IMR-90 (cell line): Measurements from ENCODE around the gene TDRD3. TPM values are rescaled to one million over a fixed set of nuclear protein-coding genes. Genes with fewer than 3 reads are reported as not detected.
"Not testable (repeated sequence)": the region's sequence is repeated elsewhere in the genome, so short reads cannot be mapped to it uniquely, and the experiment has no call there.

Source experiments
- ATAC-seq: fragments of 200-7000 bp; cut with Tn5 transposase; 2 replicates; pipeline ENCODE4 v1.9.1; 2020; ENCODE audit warnings: low read depth, mild to moderate bottlenecking, moderate library complexity
- BruUV-seq: library from RNA; stranded (reverse); fragments of 400-500 nt; replicated peaks from 2 replicates; lab custom pipeline; 2021; lab: Mats Ljungman, UMichigan
- CTCF ChIA-PET: fragments of 300-600 bp; formaldehyde crosslinking; extraction: SDS; loops from one replicate; lab custom pipeline; 2021; ENCODE audit warnings: antibody characterized with exemption; lab: Yijun Ruan, JAX
- POLR2A ChIA-PET: fragments of 300-600 bp; sonication (Branson Sonifier 250); formaldehyde crosslinking; loops from one replicate; lab custom pipeline; 2022; ENCODE audit warnings: antibody characterized with exemption; ENCODE audit not compliant: unreplicated experiment; lab: Charles Lee
- DNase-seq: peaks from one replicate; pipeline ENCODE4 v3.0.0; 2013
- H2AFZ ChIP-seq: replicated peaks from 2 replicates; pipeline ENCODE3; 2013; ENCODE audit warnings: low read length, mild to moderate bottlenecking; ENCODE audit not compliant: poor library complexity
- H2AK5ac ChIP-seq: 2 replicates; pipeline ENCODE4 v1.6.1; 2013; ENCODE audit warnings: low read depth, low read length, inconsistent platforms
- H2AK9ac ChIP-seq: replicated peaks from 2 replicates; pipeline ENCODE3; 2013; ENCODE audit warnings: mild to moderate bottlenecking, low read depth, low read length, moderate library complexity; ENCODE audit not compliant: poor library complexity
- H2BK120ac ChIP-seq: 2 replicates; pipeline ENCODE4 v1.6.1; 2013; ENCODE audit warnings: low read depth, low read length, inconsistent platforms
- H2BK15ac ChIP-seq: 3 replicates; pipeline ENCODE4 v1.6.1; 2013; ENCODE audit warnings: low read depth, low read length, inconsistent platforms
- H2BK20ac ChIP-seq: 2 replicates; pipeline ENCODE4 v1.6.1; 2013; ENCODE audit warnings: low read depth, mild to moderate bottlenecking, inconsistent platforms, low read length, moderate library complexity
- H2BK5ac ChIP-seq: 2 replicates; pipeline ENCODE4 v1.6.1; 2013; ENCODE audit warnings: mild to moderate bottlenecking, low read depth, low read length, inconsistent platforms; ENCODE audit not compliant: poor library complexity, severe bottlenecking
- H3K14ac ChIP-seq: replicated peaks from 2 replicates; pipeline ENCODE4 v1.6.1; 2013; ENCODE audit warnings: low read depth, low read length, inconsistent platforms
- H3K18ac ChIP-seq: 2 replicates; pipeline ENCODE4 v1.6.1; 2013; ENCODE audit warnings: low read depth, low read length, control low read depth
- H3K23ac ChIP-seq: 2 replicates; pipeline ENCODE4 v1.6.1; 2013; ENCODE audit warnings: low read depth, low read length, inconsistent platforms
- H3K27ac ChIP-seq: 2 replicates; pipeline ENCODE4 v1.5.1; 2013; ENCODE audit warnings: mild to moderate bottlenecking, control low read depth, low read length; ENCODE audit not compliant: insufficient read depth
- H3K27me3 ChIP-seq: 2 replicates; pipeline ENCODE4 v1.6.1; 2013; ENCODE audit warnings: low read length; ENCODE audit not compliant: control insufficient read depth, insufficient read depth
- H3K36me3 ChIP-seq: 2 replicates; pipeline ENCODE4 v1.6.1; 2013; ENCODE audit warnings: low read length, mixed read lengths; ENCODE audit not compliant: control insufficient read depth, insufficient read depth
- H3K4ac ChIP-seq: 2 replicates; pipeline ENCODE4 v1.6.1; 2013; ENCODE audit warnings: low read depth, low read length, inconsistent platforms
- H3K4me1 ChIP-seq: 2 replicates; pipeline ENCODE4 v1.6.1; 2013; ENCODE audit warnings: low read length, mixed read lengths; ENCODE audit not compliant: control insufficient read depth, insufficient read depth
- H3K4me2 ChIP-seq: 2 replicates; pipeline ENCODE4 v1.6.1; 2013; ENCODE audit warnings: low read depth, mild to moderate bottlenecking, control low read depth, low read length, moderate library complexity
- H3K4me3 ChIP-seq: 2 replicates; pipeline ENCODE4 v1.5.1; 2013; ENCODE audit warnings: low read depth, mild to moderate bottlenecking, control low read depth, low read length, moderate library complexity; ENCODE audit not compliant: insufficient read depth
- H3K56ac ChIP-seq: 2 replicates; pipeline ENCODE4 v1.6.1; 2013; ENCODE audit warnings: low read length, inconsistent platforms; ENCODE audit not compliant: insufficient read depth; ENCODE audit errors: extremely low read depth
- H3K79me1 ChIP-seq, 2 experiments: 2 replicates each; pipeline ENCODE4 v1.6.1; 2013; ENCODE audit warnings: low read length in 2 of 2, inconsistent platforms in 1 of 2, low read depth in 1 of 2
- H3K9ac ChIP-seq: 2 replicates; pipeline ENCODE4 v1.6.1; 2013; ENCODE audit warnings: low read depth, low read length, control low read depth
- H3K9me1 ChIP-seq: 2 replicates; pipeline ENCODE4 v1.6.1; 2013; ENCODE audit warnings: low read length, inconsistent platforms; ENCODE audit not compliant: insufficient read depth
- H3K9me3 ChIP-seq: 2 replicates; pipeline ENCODE4 v1.6.1; 2013; ENCODE audit warnings: low read length; ENCODE audit not compliant: control insufficient read depth, insufficient read depth
- H4K20me1 ChIP-seq: 2 replicates; pipeline ENCODE4 v1.6.1; 2013; ENCODE audit warnings: low read length, inconsistent platforms; ENCODE audit not compliant: insufficient read depth
- H4K5ac ChIP-seq: 2 replicates; pipeline ENCODE4 v1.6.1; 2013; ENCODE audit warnings: mild to moderate bottlenecking, low read depth, low read length, control low read depth
- H4K8ac ChIP-seq, 2 experiments: 2 replicates each; pipeline ENCODE4 v1.6.1; 2013; ENCODE audit warnings: low read depth in 2 of 2, low read length in 2 of 2, control low read depth in 1 of 2, inconsistent platforms in 1 of 2
- H4K91ac ChIP-seq: 2 replicates; pipeline ENCODE4 v1.6.1; 2013; ENCODE audit warnings: low read depth, low read length, inconsistent platforms; ENCODE audit not compliant: insufficient read depth
- WGBS, 2 experiments: methylation state at CpG; one replicate each; pipeline versions ENCODE4 v1.1.5 to v1.1.7; 2013; ENCODE audit warnings: missing lambda C conversion rate in 2 of 2; ENCODE audit not compliant: insufficient read length in 1 of 2; ENCODE audit errors: extremely low coverage in 2 of 2; 5-methylcytosine and 5-hydroxymethylcytosine counted together
- dilution Hi-C: fragments of 300-500 bp; cut with HindIII; formaldehyde crosslinking; loops from one replicate; pipeline ENCODE4 v1.14.3; 2018; ENCODE audit warnings: low sequenced_read_pairs; ENCODE audit not compliant: unreplicated experiment
- in situ Hi-C: fragments of 300-500 bp; cut with MboI; formaldehyde crosslinking; loops from 3 replicates; pipeline ENCODE4 v1.14.3; 2019; ENCODE audit warnings: low sequenced_read_pairs, inconsistent platforms, mixed read lengths
- intact Hi-C: fragments of 100-400 bp; cut with micrococcal nuclease; formaldehyde crosslinking; loops from 2 replicates; pipeline ENCODE4 v1.10.0; 2022
- polyA plus RNA-seq, 3 experiments: library from polyadenylated mRNA; depleted of rRNA; stranded (reverse); fragments of >200 nt; gene quantifications; 2 replicates each; pipeline ENCODE4 v1.2.3, GENCODE V29; 2012; ENCODE audit warnings: low replicate concordance in 1 of 3
- total RNA-seq: library from RNA; depleted of rRNA; stranded (reverse); fragments of >200 nt; gene quantifications from 2 replicates; pipeline ENCODE4 v1.2.3, GENCODE V29; 2012

The TDRD3 gene
- total and polyA plus RNA-seq, 2 of the 4 experiments (the other 2 are of a cell fraction) = 3.9 to 12.0 TPM

DNA sequence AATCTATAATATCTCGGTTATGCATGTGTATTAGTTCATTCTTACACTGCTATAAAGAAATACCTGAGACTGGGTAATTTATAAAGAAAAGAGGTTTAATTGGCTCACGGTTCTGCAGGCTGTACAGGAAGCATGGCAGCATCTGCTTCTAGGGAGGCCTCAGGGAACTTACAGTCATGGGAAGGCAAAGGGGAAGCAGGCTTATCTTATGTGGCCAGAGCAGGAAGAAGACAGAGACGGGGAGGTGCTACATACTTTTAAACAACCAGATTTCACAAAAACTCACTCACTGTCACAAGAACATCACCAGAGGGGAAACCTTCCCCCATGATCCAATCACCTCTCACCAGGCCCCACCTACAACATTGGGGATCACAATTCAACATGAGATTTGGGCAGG lies 17.7 kb upstream of the TDRD3 start:
- H3K14ac ChIP-seq, intact Hi-C loops, H4K20me1 ChIP-seq, H3K4me1 ChIP-seq, H3K36me3 ChIP-seq, H2AK9ac ChIP-seq, H4K91ac ChIP-seq, H3K9me3 ChIP-seq, H3K23ac ChIP-seq, ATAC-seq, H3K56ac ChIP-seq, H3K4ac ChIP-seq, H3K4me3 ChIP-seq, H3K9ac ChIP-seq, H4K8ac ChIP-seq, DNase-seq, H3K4me2 ChIP-seq, H3K79me1 ChIP-seq, H2BK15ac ChIP-seq, H2BK20ac ChIP-seq, H2AFZ ChIP-seq, H3K27ac ChIP-seq, H2BK120ac ChIP-seq, H3K9me1 ChIP-seq, H2BK5ac ChIP-seq, H2AK5ac ChIP-seq, BruUV-seq, in situ Hi-C loops, CTCF ChIA-PET, dilution Hi-C loops, H3K27me3 ChIP-seq, H4K5ac ChIP-seq, H3K18ac ChIP-seq, POLR2A ChIA-PET: not testable (repeated sequence)
- no CpG with 5 or more reads among the region's 3 CpGs for WGBS, 2 experiments
